HepG2 (cell line): ENCODE results near the gene OSBPL5. TPM values are rescaled to one million over a fixed set of nuclear protein-coding genes. Genes with fewer than 3 reads are reported as not detected.

Source experiments
- ATF7 ChIP-seq, 2 experiments: fragments of 450-650 bp in 1 of 2; sonication (generic) in 1 of 2; formaldehyde crosslinking in 1 of 2; IDR thresholded peaks; 2 replicates each; pipeline versions ENCODE4 v1.4.0 to v1.6.1; 2016 to 2020; ENCODE audit warnings: antibody characterized with exemption in 1 of 2, mild to moderate bottlenecking in 1 of 2, missing genetic modification reagents in 1 of 2
- CBX2 ChIP-seq, 2 experiments: fragments of 200-600 bp in 1 of 2; sonication (generic); formaldehyde crosslinking in 1 of 2; IDR thresholded peaks; 2 replicates each; pipeline versions ENCODE4 v1.7.0 to v1.8.1; 2018 to 2022; ENCODE audit warnings: low read depth in 2 of 2, low read length in 1 of 2, mild to moderate bottlenecking in 1 of 2, missing genetic modification reagents in 1 of 2
- FOSL2 ChIP-seq: sonication (generic); formaldehyde crosslinking; IDR thresholded peaks from 2 replicates; pipeline ENCODE4 v1.4.0; 2020; ENCODE audit warnings: missing genetic modification reagents
- HMG20A ChIP-seq: IDR thresholded peaks from 2 replicates; pipeline ENCODE4 v1.6.1; 2016; ENCODE audit warnings: borderline replicate concordance
- KLF13 ChIP-seq: sonication (generic); formaldehyde crosslinking; IDR thresholded peaks from 2 replicates; pipeline ENCODE4 v1.4.0; 2020; ENCODE audit warnings: mild to moderate bottlenecking, missing genetic modification reagents
- MTA3 ChIP-seq: sonication (generic); formaldehyde crosslinking; IDR thresholded peaks from 2 replicates; pipeline ENCODE4 v1.4.0; 2020; ENCODE audit warnings: missing genetic modification reagents
- MYC ChIP-seq: sonication (generic); formaldehyde crosslinking; IDR thresholded peaks from 2 replicates; pipeline ENCODE4 v1.9.0; 2021; ENCODE audit warnings: missing genetic modification reagents, borderline replicate concordance
- NRL ChIP-seq: sonication (generic); formaldehyde crosslinking; IDR thresholded peaks from 2 replicates; pipeline ENCODE4 v1.5.0; 2020; ENCODE audit warnings: missing genetic modification reagents, mild to moderate bottlenecking, moderate library complexity, borderline replicate concordance
- TBL1XR1 ChIP-seq: fragments of 150-350 bp; IDR thresholded peaks from 2 replicates; pipeline ENCODE4 v1.6.1; 2014; ENCODE audit warnings: borderline replicate concordance, low read length; ENCODE audit not compliant: partially characterized antibody
- YEATS4 ChIP-seq: sonication (generic); formaldehyde crosslinking; IDR thresholded peaks from 2 replicates; pipeline ENCODE4 v1.4.0; 2020; ENCODE audit warnings: missing genetic modification reagents, borderline replicate concordance
- ZBTB14 ChIP-seq: sonication (generic); formaldehyde crosslinking; IDR thresholded peaks from 2 replicates; pipeline ENCODE4 v1.4.0; 2020; ENCODE audit warnings: missing genetic modification reagents
- ZNF333 ChIP-seq: sonication (generic); formaldehyde crosslinking; IDR thresholded peaks from 2 replicates; pipeline ENCODE4 v1.4.0; 2020; ENCODE audit warnings: mild to moderate bottlenecking, missing genetic modification reagents, borderline replicate concordance
- ZNF343 ChIP-seq: sonication (generic); formaldehyde crosslinking; IDR thresholded peaks from 2 replicates; pipeline ENCODE4 v1.4.0; 2020; ENCODE audit warnings: mild to moderate bottlenecking, missing genetic modification reagents
- ZNF510 ChIP-seq: sonication (generic); formaldehyde crosslinking; IDR thresholded peaks from 2 replicates; pipeline ENCODE4 v1.4.0; 2020; ENCODE audit warnings: low read depth, mild to moderate bottlenecking, missing genetic modification reagents
- ZNF558 ChIP-seq: sonication (generic); formaldehyde crosslinking; IDR thresholded peaks from 2 replicates; pipeline ENCODE4 v1.9.0; 2022; ENCODE audit warnings: mild to moderate bottlenecking, missing genetic modification reagents, borderline replicate concordance
- ZNF687 ChIP-seq: sonication (generic); formaldehyde crosslinking; IDR thresholded peaks from 2 replicates; pipeline ENCODE4 v1.5.1; 2020; ENCODE audit warnings: mild to moderate bottlenecking, missing genetic modification reagents, moderate library complexity
- ZNF792 ChIP-seq: IDR thresholded peaks from 2 replicates; pipeline ENCODE4 v1.6.1; 2016
- polyA plus RNA-seq, 8 experiments: library from polyadenylated mRNA; depleted of rRNA in 3 of 8; stranded (reverse) in 7 of 8; unstranded in 1 of 8; fragments of >200 nt; fragmentation: Illumina TruSeq in 4 of 8; extraction: Trizol in 4 of 8; gene quantifications; 2 replicates each; pipeline versions ENCODE4 v1.2.1 to v1.2.3, GENCODE V29; 2011 to 2016; ENCODE audit warnings: low read depth in 4 of 8, missing spikeins in 1 of 8, mixed read lengths in 1 of 8; ENCODE audit not compliant: insufficient read depth in 1 of 8
- total RNA-seq, 5 experiments: library from RNA; depleted of rRNA; stranded (reverse); fragments of >200 nt; fragmentation: Illumina TruSeq; extraction: Trizol; gene quantifications; 2 replicates each; pipeline ENCODE4 v1.2.3, GENCODE V29; 2016; ENCODE audit warnings: low read depth in 1 of 5
- TF ChIP-seq, protein P1 (sequence below): IDR thresholded peaks from 2 replicates; pipeline ENCODE4 v1.6.1; 2016; ENCODE audit warnings: low read depth
- TF ChIP-seq, protein P2 (sequence below): sonication (generic); formaldehyde crosslinking; IDR thresholded peaks from 2 replicates; pipeline ENCODE4 v1.5.1; 2020; ENCODE audit warnings: missing genetic modification reagents, mild to moderate bottlenecking, borderline replicate concordance

Gene OSBPL5
- total and polyA plus RNA-seq, 2 of the 13 experiments (the other 11 are each of a cell fraction or from before 2014, with no cell fraction given), result not detected

DNA sequence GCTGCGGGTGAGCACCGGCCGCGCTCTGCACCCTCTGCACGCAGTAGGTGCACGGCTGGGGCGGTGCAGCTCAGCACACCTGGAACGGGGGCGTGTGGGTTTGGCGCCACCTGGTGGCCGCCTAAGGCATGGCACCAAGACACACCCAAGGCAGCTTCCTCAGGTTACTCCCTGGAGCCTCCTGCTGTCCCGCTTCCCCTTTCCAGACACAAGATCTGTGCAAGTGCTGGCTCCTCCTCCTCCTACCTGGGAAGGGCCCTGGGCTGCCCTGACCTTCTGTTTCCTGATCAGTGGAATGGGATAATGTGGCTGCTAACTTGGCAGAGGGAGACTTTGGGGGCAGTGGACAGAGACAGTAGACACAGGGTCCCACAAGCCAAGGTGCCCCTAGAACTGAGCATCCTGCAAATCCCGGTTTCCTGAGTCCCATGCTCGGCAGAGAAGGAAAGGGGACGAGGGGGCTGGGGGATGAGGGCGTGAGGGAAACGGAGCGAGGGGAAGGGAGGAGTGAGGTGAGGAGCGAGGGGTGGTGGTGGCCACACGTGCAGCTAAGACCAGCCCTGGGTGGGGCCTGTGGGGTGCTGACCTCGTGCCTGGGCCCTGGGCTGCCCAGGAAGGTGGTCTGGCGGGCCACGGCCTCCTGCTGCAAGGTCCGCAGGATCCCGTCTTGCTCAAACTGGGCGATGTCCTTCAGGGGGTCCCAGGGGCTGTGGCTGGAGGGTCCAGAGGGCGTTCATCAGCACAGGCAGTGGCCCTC, 73.1 kb downstream of the OSBPL5 start (continued):
- TF ChIP-seq, protein P1, sequence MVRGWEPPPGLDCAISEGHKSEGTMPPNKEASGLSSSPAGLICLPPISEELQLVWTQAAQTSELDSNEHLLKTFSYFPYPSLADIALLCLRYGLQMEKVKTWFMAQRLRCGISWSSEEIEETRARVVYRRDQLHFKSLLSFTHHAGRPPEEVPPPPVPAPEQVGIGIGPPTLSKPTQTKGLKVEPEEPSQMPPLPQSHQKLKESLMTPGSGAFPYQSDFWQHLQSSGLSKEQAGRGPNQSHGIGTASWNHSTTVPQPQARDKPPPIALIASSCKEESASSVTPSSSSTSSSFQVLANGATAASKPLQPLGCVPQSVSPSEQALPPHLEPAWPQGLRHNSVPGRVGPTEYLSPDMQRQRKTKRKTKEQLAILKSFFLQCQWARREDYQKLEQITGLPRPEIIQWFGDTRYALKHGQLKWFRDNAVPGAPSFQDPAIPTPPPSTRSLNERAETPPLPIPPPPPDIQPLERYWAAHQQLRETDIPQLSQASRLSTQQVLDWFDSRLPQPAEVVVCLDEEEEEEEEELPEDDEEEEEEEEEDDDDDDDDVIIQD (CRISPR knock-in tag), result no peak
- TF ChIP-seq HMG20A (CRISPR knock-in tag) (0 out of 2 replicates have a peak, but pooled peaks have one; percentile 12), ZNF687 (CRISPR knock-in tag) (peak; percentile 43; the same call in 1 of the 2 replicates), ZNF333 (CRISPR knock-in tag) (no peak), CBX2 (IDR thresholded peaks at IDR 0.05; ENCODE audit: low read depth, low read length) (no peak), CBX2 (CRISPR knock-in tag; IDR thresholded peaks at IDR 0.05; ENCODE audit: low read depth) (no peak), MYC (CRISPR knock-in tag) (peak; percentile 50; the same call in 1 of the 2 replicates), FOSL2 (CRISPR knock-in tag) (no peak), TBL1XR1 (no peak), ZNF558 (no peak), ZNF343 (no peak), MTA3 (no peak), ZBTB14 (no peak), KLF13 (CRISPR knock-in tag) (no peak), NRL (CRISPR knock-in tag) (peak; percentile 49; the same call in 1 of the 2 replicates), ATF7 (IDR thresholded peaks at IDR 0.05) (no peak), ATF7 (CRISPR knock-in tag; IDR thresholded peaks at IDR 0.05) (no peak), ZNF510 (CRISPR knock-in tag) (no peak), YEATS4 (CRISPR knock-in tag) (no peak), ZNF792 (CRISPR knock-in tag) (0 out of 2 replicates have a peak, but pooled peaks have one; percentile 36)
- TF ChIP-seq, protein P2, sequence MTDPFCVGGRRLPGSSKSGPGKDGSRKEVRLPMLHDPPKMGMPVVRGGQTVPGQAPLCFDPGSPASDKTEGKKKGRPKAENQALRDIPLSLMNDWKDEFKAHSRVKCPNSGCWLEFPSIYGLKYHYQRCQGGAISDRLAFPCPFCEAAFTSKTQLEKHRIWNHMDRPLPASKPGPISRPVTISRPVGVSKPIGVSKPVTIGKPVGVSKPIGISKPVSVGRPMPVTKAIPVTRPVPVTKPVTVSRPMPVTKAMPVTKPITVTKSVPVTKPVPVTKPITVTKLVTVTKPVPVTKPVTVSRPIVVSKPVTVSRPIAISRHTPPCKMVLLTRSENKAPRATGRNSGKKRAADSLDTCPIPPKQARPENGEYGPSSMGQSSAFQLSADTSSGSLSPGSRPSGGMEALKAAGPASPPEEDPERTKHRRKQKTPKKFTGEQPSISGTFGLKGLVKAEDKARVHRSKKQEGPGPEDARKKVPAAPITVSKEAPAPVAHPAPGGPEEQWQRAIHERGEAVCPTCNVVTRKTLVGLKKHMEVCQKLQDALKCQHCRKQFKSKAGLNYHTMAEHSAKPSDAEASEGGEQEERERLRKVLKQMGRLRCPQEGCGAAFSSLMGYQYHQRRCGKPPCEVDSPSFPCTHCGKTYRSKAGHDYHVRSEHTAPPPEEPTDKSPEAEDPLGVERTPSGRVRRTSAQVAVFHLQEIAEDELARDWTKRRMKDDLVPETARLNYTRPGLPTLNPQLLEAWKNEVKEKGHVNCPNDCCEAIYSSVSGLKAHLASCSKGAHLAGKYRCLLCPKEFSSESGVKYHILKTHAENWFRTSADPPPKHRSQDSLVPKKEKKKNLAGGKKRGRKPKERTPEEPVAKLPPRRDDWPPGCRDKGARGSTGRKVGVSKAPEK (CRISPR knock-in tag), result no peak
